Mesendoderm (in vitro differentiated cells): ENCODE data around the gene FBXL4.

ENCODE experiments used
- DNase-seq: peaks from one replicate; pipeline ENCODE4 v3.0.0; 2013
- H2AK5ac ChIP-seq: 2 replicates; pipeline ENCODE4 v1.6.1; 2013; ENCODE audit warnings: low read length, inconsistent platforms
- H2BK120ac ChIP-seq: 2 replicates; pipeline ENCODE4 v1.6.1; 2013; ENCODE audit warnings: low read depth, mild to moderate bottlenecking, low read length, moderate library complexity, mixed read lengths
- H2BK15ac ChIP-seq: replicated peaks from 2 replicates; pipeline ENCODE4 v1.6.1; 2013; ENCODE audit warnings: low read depth, mild to moderate bottlenecking, moderate library complexity
- H2BK5ac ChIP-seq: 2 replicates; pipeline ENCODE4 v1.6.1; 2013; ENCODE audit warnings: low read length, inconsistent platforms
- H3K18ac ChIP-seq: 2 replicates; pipeline ENCODE4 v1.6.1; 2013; ENCODE audit warnings: mild to moderate bottlenecking, low read length, mixed read lengths
- H3K23ac ChIP-seq: one replicate; pipeline ENCODE4 v1.6.1; 2013; ENCODE audit warnings: low read length
- H3K27ac ChIP-seq: 2 replicates; pipeline ENCODE4 v1.5.1; 2013; ENCODE audit warnings: low read depth, mild to moderate bottlenecking, inconsistent platforms, low read length, moderate library complexity
- H3K27me3 ChIP-seq: 2 replicates; pipeline ENCODE4 v1.6.1; 2013; ENCODE audit warnings: low read length, control low read depth, mild to moderate bottlenecking, inconsistent platforms; ENCODE audit not compliant: insufficient read depth, poor library complexity
- H3K36me3 ChIP-seq: 2 replicates; pipeline ENCODE4 v1.6.1; 2013; ENCODE audit warnings: low read length, inconsistent platforms; ENCODE audit not compliant: control insufficient read depth, insufficient read depth
- H3K4ac ChIP-seq: one replicate; pipeline ENCODE4 v1.6.1; 2013; ENCODE audit warnings: low read depth, mild to moderate bottlenecking, low read length, moderate library complexity
- H3K4me1 ChIP-seq: 2 replicates; pipeline ENCODE4 v1.6.1; 2013; ENCODE audit warnings: low read depth, low read length, inconsistent platforms; ENCODE audit not compliant: control insufficient read depth
- H3K4me2 ChIP-seq: 2 replicates; pipeline ENCODE4 v1.6.1; 2013; ENCODE audit warnings: low read length
- H3K4me3 ChIP-seq: 2 replicates; pipeline ENCODE4 v1.5.1; 2013; ENCODE audit warnings: mild to moderate bottlenecking, low read length
- H3K56ac ChIP-seq: one replicate; pipeline ENCODE4 v1.6.1; 2013; ENCODE audit warnings: low read length
- H3K79me1 ChIP-seq: 2 replicates; pipeline ENCODE4 v1.6.1; 2013; ENCODE audit warnings: low read length, inconsistent platforms
- H3K79me2 ChIP-seq: 2 replicates; pipeline ENCODE4 v1.6.1; 2013; ENCODE audit warnings: mild to moderate bottlenecking, low read length; ENCODE audit not compliant: control insufficient read depth, insufficient read depth
- H3K9ac ChIP-seq: 2 replicates; pipeline ENCODE4 v1.6.1; 2013; ENCODE audit warnings: low read length, inconsistent platforms
- H4K5ac ChIP-seq: one replicate; pipeline ENCODE4 v1.6.1; 2013; ENCODE audit warnings: low read length
- H4K8ac ChIP-seq: one replicate; pipeline ENCODE4 v1.6.1; 2013; ENCODE audit warnings: low read depth, mild to moderate bottlenecking, control low read depth, low read length, moderate library complexity
- WGBS: extraction: QIAGEN DNeasy Blood & Tissue Kit; methylation state at CpG from one replicate; pipeline ENCODE4 v1.1.7; 2013; ENCODE audit warnings: low lambda C conversion rate, missing lambda C conversion rate; ENCODE audit not compliant: insufficient coverage; ENCODE audit errors: extremely low coverage; 5-methylcytosine and 5-hydroxymethylcytosine counted together

Gene FBXL4

DNA sequence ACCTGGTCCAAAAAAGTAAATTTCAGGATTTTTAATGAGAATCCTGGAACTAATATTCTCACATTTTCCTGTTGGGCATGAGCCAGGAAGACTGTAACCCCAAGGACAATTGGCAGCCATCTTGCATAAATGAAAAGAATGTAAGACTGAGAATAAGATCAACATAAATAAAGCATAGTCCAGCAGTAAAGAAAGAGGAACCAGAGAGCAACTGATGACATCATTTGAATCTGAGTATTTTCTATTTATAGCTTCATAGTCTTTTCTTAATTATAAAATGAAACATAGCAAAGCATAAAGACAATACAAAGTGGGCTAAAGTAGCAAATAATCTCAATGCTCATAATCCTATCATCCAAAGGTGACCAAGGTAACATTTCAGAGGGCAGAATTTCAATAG, 26.6 kb upstream of the FBXL4 start:
- Histone ChIP-seq H3K79me2 (no peaks in the 10 kb centered on the region), H3K9ac (no peak overlapping the region), H3K4me2 (no peak overlapping the region), H3K27me3 (no peaks in the 10 kb centered on the region), H2BK120ac (no peak overlapping the region), H3K36me3 (no peaks in the 10 kb centered on the region), H3K79me1 (no peaks in the 10 kb centered on the region), H3K4me3 (no peak overlapping the region), H3K27ac (no peak overlapping the region), H3K23ac (no peak overlapping the region), H3K4ac (no peak overlapping the region), H2AK5ac (no peak overlapping the region), H2BK5ac (no peak overlapping the region), H3K56ac (no peak overlapping the region), H3K18ac (no peak overlapping the region), H2BK15ac (no peak overlapping the region), H3K4me1 (no peaks in the 10 kb centered on the region), H4K5ac (no peak overlapping the region), H4K8ac (no peak overlapping the region)
- no peak for DNase-seq

DNA sequence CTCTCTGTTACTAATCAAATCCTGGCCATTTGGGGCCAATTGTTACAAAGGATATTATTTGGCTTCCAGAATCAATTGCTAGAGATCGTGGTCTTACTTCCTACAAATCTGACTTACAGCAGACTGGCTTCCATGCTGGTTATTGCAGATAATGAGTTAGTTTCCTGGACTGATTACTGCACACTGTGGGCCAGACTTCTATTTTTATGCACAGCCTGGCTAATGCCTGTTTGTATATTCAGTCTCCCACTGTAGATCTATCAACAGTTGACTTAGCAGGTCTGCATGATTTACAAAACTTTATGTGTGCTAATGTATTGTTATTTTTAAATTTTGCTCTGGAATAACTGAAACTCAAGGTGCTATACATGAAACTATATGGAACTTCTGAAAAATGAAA, 25.8 kb upstream of the FBXL4 start:
- Histone ChIP-seq H3K23ac (no peak overlapping the region), H3K36me3 (no peaks in the 10 kb centered on the region), H3K79me1 (no peaks in the 10 kb centered on the region), H3K27me3 (no peaks in the 10 kb centered on the region), H3K4me3 (no peak overlapping the region), H4K8ac (no peak overlapping the region), H3K18ac (no peak overlapping the region), H3K4me1 (no peaks in the 10 kb centered on the region), H3K56ac (no peak overlapping the region), H3K9ac (no peak overlapping the region), H4K5ac (no peak overlapping the region), H2BK15ac (no peak overlapping the region), H3K4ac (no peak overlapping the region), H3K27ac (no peak overlapping the region), H3K4me2 (no peak overlapping the region), H2AK5ac (no peak overlapping the region), H3K79me2 (no peaks in the 10 kb centered on the region), H2BK120ac (no peak overlapping the region), H2BK5ac (no peak overlapping the region)
- no CpG with 5 or more reads among the region's 1 CpG for WGBS
- DNase-seq, result no peak

DNA sequence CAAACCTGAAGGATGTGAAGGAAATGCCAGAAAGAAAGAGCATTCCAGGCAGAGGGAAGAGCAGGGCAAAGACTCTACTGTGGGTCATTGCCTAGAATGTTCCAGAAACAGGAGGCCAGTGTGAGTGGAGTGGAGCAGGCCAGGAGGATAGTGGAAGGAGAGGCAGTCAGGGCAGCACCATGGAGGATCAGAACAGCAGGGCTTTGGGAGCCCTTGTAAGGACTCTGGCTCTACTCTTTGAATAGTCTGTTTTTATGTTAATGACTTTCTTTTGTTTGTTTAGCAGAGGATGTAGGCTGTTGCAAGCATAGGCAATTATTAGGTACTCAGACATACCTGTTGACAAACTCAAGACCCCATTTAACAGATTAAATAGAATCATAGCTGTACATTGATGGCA, 23.6 kb upstream of the FBXL4 start:
- H3K9ac ChIP-seq, result no peak overlapping the region
- DNase-seq, result no peak
- no peak overlapping the region for H2AK5ac ChIP-seq
- no peak overlapping the region for H2BK15ac ChIP-seq
- no peak overlapping the region for H3K4me3 ChIP-seq
- no peak overlapping the region for H4K8ac ChIP-seq
- H3K23ac ChIP-seq, result no peak overlapping the region
- no peaks in the 10 kb centered on the region for H3K79me2 ChIP-seq
- H2BK120ac ChIP-seq, result no peak overlapping the region
- no peak overlapping the region for H3K27ac ChIP-seq
- H2BK5ac ChIP-seq, result no peak overlapping the region
- H3K79me1 ChIP-seq, result no peaks in the 10 kb centered on the region
- H3K4me1 ChIP-seq, result no peaks in the 10 kb centered on the region
- no peaks in the 10 kb centered on the region for H3K36me3 ChIP-seq
- H3K4me2 ChIP-seq, result no peak overlapping the region
- H3K18ac ChIP-seq, result no peak overlapping the region
- H4K5ac ChIP-seq, result no peak overlapping the region
- H3K4ac ChIP-seq, result no peak overlapping the region
- no peak overlapping the region for H3K56ac ChIP-seq
- H3K27me3 ChIP-seq, result no peaks in the 10 kb centered on the region

DNA sequence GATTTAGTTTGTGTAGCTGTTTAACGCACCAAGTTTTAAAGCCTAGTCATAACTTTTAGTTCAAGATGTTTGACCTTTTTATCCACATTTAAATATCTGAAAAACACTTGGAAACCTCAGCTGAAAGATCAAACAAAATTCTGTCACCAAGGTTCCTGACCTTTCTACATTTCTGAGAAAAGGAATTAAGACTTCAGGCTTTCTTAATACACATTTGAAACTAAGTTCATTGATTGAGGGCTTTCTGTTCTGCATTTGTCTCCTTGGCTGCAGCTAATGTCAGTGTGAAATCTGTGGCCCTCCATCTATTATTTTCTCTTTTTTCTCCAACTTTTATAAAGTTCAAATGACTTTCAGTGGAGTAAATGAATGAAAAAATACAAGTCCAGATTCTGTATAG, 22.7 kb upstream of the FBXL4 start:
- Histone ChIP-seq H3K18ac (no peak overlapping the region), H3K56ac (no peak overlapping the region), H3K27me3 (no peaks in the 10 kb centered on the region), H3K36me3 (no peaks in the 10 kb centered on the region), H2BK5ac (no peak overlapping the region), H3K79me1 (no peaks in the 10 kb centered on the region), H2BK15ac (no peak overlapping the region), H2AK5ac (no peak overlapping the region), H3K4ac (no peak overlapping the region), H3K4me3 (no peak overlapping the region), H3K9ac (no peak overlapping the region), H3K23ac (no peak overlapping the region), H3K4me2 (no peak overlapping the region), H3K27ac (no peak overlapping the region), H4K5ac (no peak overlapping the region), H4K8ac (no peak overlapping the region), H3K4me1 (no peaks in the 10 kb centered on the region), H3K79me2 (no peaks in the 10 kb centered on the region), H2BK120ac (no peak overlapping the region)
- WGBS, result no CpG with 5 or more reads among the region's 1 CpG
- no peak for DNase-seq

DNA sequence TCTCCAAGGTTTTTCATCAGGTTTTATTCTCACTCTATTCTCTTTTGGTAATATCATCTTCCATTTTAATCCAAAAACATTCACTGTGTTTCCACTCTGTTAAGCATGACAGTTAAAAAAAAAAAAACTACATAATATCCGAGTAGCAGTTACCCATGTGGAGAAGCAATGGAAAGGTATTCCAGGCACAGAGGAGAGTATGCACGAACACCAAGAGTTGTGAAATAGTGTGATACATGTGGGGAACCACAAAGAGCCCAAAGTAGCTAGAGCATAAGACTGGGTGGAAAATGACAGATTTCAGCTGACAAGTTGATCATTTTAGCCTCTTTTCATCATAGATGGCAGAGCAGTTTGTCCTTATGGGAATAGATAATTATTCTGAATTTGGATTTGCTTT, 19.9 kb upstream of the FBXL4 start:
- H2BK15ac ChIP-seq, result no peak overlapping the region

DNA sequence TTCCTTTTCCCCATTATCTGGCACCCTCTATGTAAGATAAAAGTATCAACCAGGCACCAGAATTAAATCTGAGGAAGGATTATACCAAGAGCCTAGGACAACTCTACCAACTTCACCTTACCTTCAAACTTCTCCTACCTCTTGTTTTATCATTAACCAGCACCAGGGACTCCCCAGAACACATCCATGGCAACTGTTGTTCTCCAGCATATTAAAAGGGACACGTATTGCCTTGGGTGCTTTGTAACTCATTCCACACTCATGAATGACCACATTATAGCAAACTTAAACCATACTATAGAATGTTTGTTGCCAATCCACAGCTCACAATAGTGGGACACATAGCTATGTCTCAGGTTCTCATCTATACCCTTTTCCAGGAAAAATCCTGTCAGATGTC, 11.9 kb upstream of the FBXL4 start:
- Histone ChIP-seq H2BK5ac (no peak overlapping the region), H3K4me1 (no peaks in the 10 kb centered on the region), H4K5ac (no peak overlapping the region), H3K27me3 (no peaks in the 10 kb centered on the region), H4K8ac (no peak overlapping the region), H3K9ac (no peak overlapping the region), H2BK15ac (no peak overlapping the region), H3K79me2 (no peaks in the 10 kb centered on the region), H2AK5ac (no peak overlapping the region), H3K4me2 (no peak overlapping the region), H3K23ac (no peak overlapping the region), H3K36me3 (no peaks in the 10 kb centered on the region), H3K79me1 (no peaks in the 10 kb centered on the region), H3K4me3 (no peak overlapping the region), H2BK120ac (no peak overlapping the region), H3K27ac (no peak overlapping the region), H3K4ac (no peak overlapping the region), H3K56ac (no peak overlapping the region), H3K18ac (no peak overlapping the region)
- no peak for DNase-seq
- no CpG with 5 or more reads among the region's 1 CpG for WGBS

More for the DNA sequence above, 19.9 kb upstream of the FBXL4 start:
- H3K79me2 ChIP-seq, result no peaks in the 10 kb centered on the region
- no peak overlapping the region for H2BK5ac ChIP-seq
- no peak overlapping the region for H3K23ac ChIP-seq
- DNase-seq, result no peak
- no peak overlapping the region for H3K9ac ChIP-seq
- no peak overlapping the region for H2AK5ac ChIP-seq
- no peak overlapping the region for H3K4ac ChIP-seq
- H3K27ac ChIP-seq, result no peak overlapping the region
- H3K4me1 ChIP-seq, result no peaks in the 10 kb centered on the region
- H3K18ac ChIP-seq, result no peak overlapping the region
- H2BK120ac ChIP-seq, result no peak overlapping the region
- H4K5ac ChIP-seq, result no peak overlapping the region
- no peak overlapping the region for H3K4me2 ChIP-seq
- H3K36me3 ChIP-seq, result no peaks in the 10 kb centered on the region
- H3K79me1 ChIP-seq, result no peaks in the 10 kb centered on the region
- H3K4me3 ChIP-seq, result no peak overlapping the region
- no peak overlapping the region for H4K8ac ChIP-seq
- WGBS, result no CpG with 5 or more reads among the region's 2 CpGs
- H3K27me3 ChIP-seq, result no peaks in the 10 kb centered on the region
- H3K56ac ChIP-seq, result no peak overlapping the region
